Ovary (tissue), 9 donors: ENCODE measurements around the gene ITGB2. TPM values are rescaled to one million over a fixed set of nuclear protein-coding genes. Genes with fewer than 3 reads are reported as not detected.

Experiments
- DNase-seq, 5 donors: peaks; one replicate each; pipeline ENCODE4 v3.0.0-alpha.2; 2019 to 2020
- H3K27ac ChIP-seq, 2 donors: fragments of 200-600 bp; one replicate each; pipeline versions ENCODE4 v1.5.1 to v1.8.0; 2019 to 2022
- H3K27me3 ChIP-seq: fragments of 200-600 bp; one replicate; pipeline ENCODE4 v1.8.0; 2022
- H3K36me3 ChIP-seq: fragments of 200-600 bp; sonication (generic); one replicate; pipeline ENCODE4 v1.5.1; 2019
- H3K4me1 ChIP-seq: one replicate; pipeline ENCODE4 v1.8.1; 2013; ENCODE audit warnings: mild to moderate bottlenecking, moderate library complexity; ENCODE audit not compliant: insufficient read depth
- H3K4me3 ChIP-seq: fragments of 200-600 bp; sonication (generic); one replicate; pipeline ENCODE4 v1.5.1; 2017
- H3K9me3 ChIP-seq, 2 donors: fragments of 200-600 bp in 1 of 2; sonication (generic) in 1 of 2; one replicate each; pipeline versions ENCODE4 v1.5.1 to v1.8.1; 2013 to 2019; ENCODE audit warnings: mild to moderate bottlenecking in 1 of 2, moderate library complexity in 1 of 2
- CTCF ChIP-seq, 3 donors: fragments of 450-650 bp in 2 of 3; fragments of 200-600 bp in 1 of 3; IDR thresholded peaks; one replicate each; pipeline versions ENCODE4 v1.5.1 to v1.8.0; 2016 to 2022; ENCODE audit warnings: antibody characterized with exemption in 3 of 3, mild to moderate bottlenecking in 1 of 3
- EP300 ChIP-seq: sonication (generic); formaldehyde crosslinking; IDR thresholded peaks from one replicate; pipeline ENCODE4 v1.6.1; 2017; ENCODE audit warnings: antibody characterized with exemption
- POLR2A ChIP-seq: fragments of 450-650 bp; IDR thresholded peaks from one replicate; pipeline ENCODE4 v1.6.1; 2017; ENCODE audit warnings: antibody characterized with exemption, mild to moderate bottlenecking, moderate library complexity
- WGBS, 3 donors: extraction: QIAGEN DNeasy Blood & Tissue Kit in 1 of 3; methylation state at CpG; one replicate each; pipeline versions ENCODE4 v1.1.5 to v1.1.7; 2013 to 2017; 5-methylcytosine and 5-hydroxymethylcytosine counted together
- intact Hi-C, 4 donors: fragments of 100-400 bp; cut with DNase I; formaldehyde crosslinking; loops; one replicate each; pipeline versions ENCODE4 v1.11.0 to v1.15.1; 2022 to 2023
- polyA plus RNA-seq, 2 donors: library from polyadenylated mRNA; stranded (reverse); fragments of 200-250 nt in 1 of 2; fragments of 350-450 nt in 1 of 2; fragmentation: Illumina TruSeq in 1 of 2; extraction: RNeasy Lipid Tissue Mini Kit (QIAGEN cat#74804) in 1 of 2; gene quantifications; one replicate each; pipeline ENCODE4 v1.2.3, GENCODE V29; 2013 to 2014
- total RNA-seq, 7 donors: library from RNA; depleted of rRNA in 2 of 7; stranded (reverse); fragments of >200 nt in 2 of 7; fragmentation: NEBNext Ultra II Directional in 3 of 7; extraction: Animal tissue kit (Norgen Biotek cat#: 25700) in 3 of 7; gene quantifications; one replicate each; pipeline versions ENCODE4 v1.1.0 to v1.2.4, GENCODE V29; 2016 to 2023
- donor health status: DM: no; HTN: no; CAD: no; lungs with moderate emphysema.
- donor health status: DM: no; HTN: no; CAD: no.
- donor health status: Bipolar disorder and iron deficiency.
- donor health status: DM: yes; HTN: yes; CAD: no.
- donor health status: DM: no; HTN: no; CAD: no.
- donor health status: DM: yes; HTN: yes; CAD: no.

ITGB2 gene
- total and polyA plus RNA-seq, 9 donors, result 9.6 to 58.3 (median 17.6) TPM

- H3K4me1 ChIP-seq, result peaks cover 5% of the 10 kb centered on the region
- TF ChIP-seq EP300 (no peak), CTCF (IDR thresholded peaks at IDR 0.05) (no peak), POLR2A (no peak)
- intact Hi-C loops, result no loop called here
- 81 to 85% (median 82%) methylated on average over 10 of the region's 10 CpGs for WGBS, 3 donors
- no peak for DNase-seq
- no peak overlapping the region for H3K4me3 ChIP-seq
- no peaks in the 10 kb centered on the region for H3K27me3 ChIP-seq
- no peak overlapping the region for H3K27ac ChIP-seq
- no peaks in the 10 kb centered on the region for H3K36me3 ChIP-seq
- no peaks in the 10 kb centered on the region for H3K9me3 ChIP-seq
Measured at GRCh38 chr21:44911068-44911383, 9.7 kb downstream of the ITGB2 start.

GRCh38 chr21:44910229-44911067 lies 10.3 kb downstream of the ITGB2 start:
- Histone ChIP-seq H3K36me3 (no peaks in the 10 kb centered on the region), H3K27ac (no peak overlapping the region), H3K27me3 (no peaks in the 10 kb centered on the region), H3K9me3 (no peaks in the 10 kb centered on the region), H3K4me1 (peaks cover 5% of the 10 kb centered on the region), H3K4me3 (no peak overlapping the region)
- DNase-seq, result no peak
- intact Hi-C loops, result no loop called here
- TF ChIP-seq POLR2A (no peak), CTCF (IDR thresholded peaks at IDR 0.05) (no peak), EP300 (no peak)
- WGBS, 3 donors, result 51 to 64% (median 62%) methylated on average over 27 of the region's 27 CpGs

- Histone ChIP-seq H3K4me3 (no peak overlapping the region), H3K27ac (no peak overlapping the region), H3K9me3 (no peaks in the 10 kb centered on the region), H3K27me3 (no peaks in the 10 kb centered on the region), H3K36me3 (no peaks in the 10 kb centered on the region), H3K4me1 (peaks cover 5% of the 10 kb centered on the region)
- no peak for DNase-seq
- WGBS, 3 donors, result 81 to 84% (median 84%) methylated on average over 9 of the region's 9 CpGs
- TF ChIP-seq EP300, result no peak
- TF ChIP-seq POLR2A, result no peak
- intact Hi-C loops, result no loop called here
Measured at GRCh38 chr21:44909719-44910118, 11.0 kb downstream of the ITGB2 start.

GRCh38 chr21:44908908-44909307 lies 11.8 kb downstream of the ITGB2 start:
- intact Hi-C loops, result no loop called here
- Histone ChIP-seq H3K36me3 (no peaks in the 10 kb centered on the region), H3K27me3 (no peaks in the 10 kb centered on the region), H3K4me3 (no peak overlapping the region), H3K9me3 (no peaks in the 10 kb centered on the region), H3K4me1 (peaks cover 5% of the 10 kb centered on the region), H3K27ac (no peak overlapping the region)
- WGBS, 3 donors, result 83 to 89% (median 88%) methylated on average over 21 of the region's 21 CpGs
- no peak for DNase-seq
- TF ChIP-seq EP300 (no peak), CTCF (IDR thresholded peaks at IDR 0.05) (no peak)
